LNCaP clone FGC (cell line): ENCODE results near the gene GFPT1.

ENCODE experiments used
- DNase-seq: peaks from one replicate; pipeline ENCODE4 v3.0.0-alpha.2; 2011; ENCODE audit warnings: low read depth
- H3K4me3 ChIP-seq: 2 replicates; pipeline ENCODE4 v1.5.1; 2011; ENCODE audit warnings: mild to moderate bottlenecking, low read depth, low read length, control low read depth
- CTCF ChIP-seq: IDR thresholded peaks from 2 replicates; pipeline ENCODE4 v1.5.1; 2012; ENCODE audit warnings: mild to moderate bottlenecking; ENCODE audit not compliant: control insufficient read depth, insufficient read depth; ENCODE audit errors: extremely low read depth

The GFPT1 gene

GRCh38 chr2:69376403-69376802, 10.6 kb downstream of the GFPT1 start:
- no peak overlapping the region for H3K4me3 ChIP-seq
- TF ChIP-seq CTCF: no peak
- no peak for DNase-seq

- H3K4me3 ChIP-seq: no peak overlapping the region
- peak; percentile 6 for DNase-seq
- TF ChIP-seq CTCF: peak; percentile 23; the same call in 1 of the 2 replicates
These were observed 11.3 kb downstream of the GFPT1 start for GRCh38 chr2:69375494-69376353.

GRCh38 chr2:69372767-69373166, 14.3 kb downstream of the GFPT1 start:
- no peak for DNase-seq
- no peak overlapping the region for H3K4me3 ChIP-seq
- TF ChIP-seq CTCF: no peak

GRCh38 chr2:69369802-69370201, 17.2 kb downstream of the GFPT1 start:
- TF ChIP-seq CTCF: no peak
- DNase-seq: no peak
- no peak overlapping the region for H3K4me3 ChIP-seq

- no peak overlapping the region for H3K4me3 ChIP-seq
- no peak for DNase-seq
- no peak for TF ChIP-seq CTCF
These were observed 18.4 kb downstream of the GFPT1 start for GRCh38 chr2:69368588-69368987.

- DNase-seq: no peak
- TF ChIP-seq CTCF: no peak
These were observed 27.7 kb downstream of the GFPT1 start for GRCh38 chr2:69359371-69359770.

GRCh38 chr2:69358914-69359313, 28.1 kb downstream of the GFPT1 start:
- no peak overlapping the region for H3K4me3 ChIP-seq
- DNase-seq: no peak
- TF ChIP-seq CTCF: no peak

More at GRCh38 chr2:69359371-69359770, 27.7 kb downstream of the GFPT1 start:
- H3K4me3 ChIP-seq: no peak overlapping the region
